Stimulated activated CD4-positive, alpha-beta T cell treated with anti-CD3 and anti-CD28 coated beads, Interleukin-1b, Interleukin-23, amount 100 ng/mL, for 48 hours (primary cell): ENCODE measurements around the gene SOX12.

Experiments used
- DNase-seq: peaks from one replicate; pipeline ENCODE4 v3.0.0-alpha.2; 2020

The SOX12 gene

GRCh38 chr20:301886-302848, 23.2 kb upstream of the SOX12 start:
- DNase-seq, result no peak

GRCh38 chr20:305745-306144, 19.6 kb upstream of the SOX12 start:
- no peak for DNase-seq

- no peak for DNase-seq
Observed at GRCh38 chr20:308427-309038, 16.8 kb upstream of the SOX12 start.

- DNase-seq, result no peak
Observed at GRCh38 chr20:309306-309840, 16.0 kb upstream of the SOX12 start.

GRCh38 chr20:309841-310644, 15.3 kb upstream of the SOX12 start:
- peak; percentile 94 for DNase-seq

GRCh38 chr20:310645-311044, 14.7 kb upstream of the SOX12 start:
- DNase-seq, result no peak

- DNase-seq, result no peak
Observed at GRCh38 chr20:311609-312008, 13.7 kb upstream of the SOX12 start.

GRCh38 chr20:312067-312466, 13.3 kb upstream of the SOX12 start:
- no peak for DNase-seq

GRCh38 chr20:312866-313265, 12.5 kb upstream of the SOX12 start:
- no peak for DNase-seq

- no peak for DNase-seq
Observed at GRCh38 chr20:313402-313801, 11.9 kb upstream of the SOX12 start.

GRCh38 chr20:313948-314347, 11.4 kb upstream of the SOX12 start:
- no peak for DNase-seq

- DNase-seq, result no peak
Observed at GRCh38 chr20:316316-317068, 8.9 kb upstream of the SOX12 start.

- DNase-seq, result peak; percentile 88
Observed at GRCh38 chr20:324177-325044, 941 bp upstream of the SOX12 start.

- DNase-seq, result peak; percentile 53
Observed at GRCh38 chr20:325889-326644, 715 bp downstream of the SOX12 start.

- no peak for DNase-seq
Observed at GRCh38 chr20:326645-327185, 1.4 kb downstream of the SOX12 start.

GRCh38 chr20:327186-328026, 2.1 kb downstream of the SOX12 start:
- DNase-seq, result peak; percentile 81

- no peak for DNase-seq
Observed at GRCh38 chr20:328027-328974, 2.9 kb downstream of the SOX12 start.
